Adrenal gland (tissue), 5 donors: ENCODE data around the gene APH1A.

ENCODE experiments used
- POLR2A ChIP-seq, 2 donors: fragments of 450-650 bp; IDR thresholded peaks; one replicate each; pipeline ENCODE4 v1.6.1; 2017; ENCODE audit warnings: antibody characterized with exemption in 2 of 2, mild to moderate bottlenecking in 2 of 2, moderate library complexity in 1 of 2
- TF ChIP-seq, protein P1 (sequence below), 6 experiments: fragments of 450-650 bp in 4 of 6; fragments of 200-600 bp in 2 of 6; sonication (generic) in 1 of 6; IDR thresholded peaks; 1 replicate in 5 of 6; 2 replicates in 1 of 6; pipeline versions ENCODE4 v1.5.1 to v1.8.0; 2016 to 2021; ENCODE audit warnings: antibody characterized with exemption in 6 of 6, mild to moderate bottlenecking in 2 of 6, moderate library complexity in 1 of 6
- donor health status: DM: no; HTN: no; CAD: no.

DNA sequence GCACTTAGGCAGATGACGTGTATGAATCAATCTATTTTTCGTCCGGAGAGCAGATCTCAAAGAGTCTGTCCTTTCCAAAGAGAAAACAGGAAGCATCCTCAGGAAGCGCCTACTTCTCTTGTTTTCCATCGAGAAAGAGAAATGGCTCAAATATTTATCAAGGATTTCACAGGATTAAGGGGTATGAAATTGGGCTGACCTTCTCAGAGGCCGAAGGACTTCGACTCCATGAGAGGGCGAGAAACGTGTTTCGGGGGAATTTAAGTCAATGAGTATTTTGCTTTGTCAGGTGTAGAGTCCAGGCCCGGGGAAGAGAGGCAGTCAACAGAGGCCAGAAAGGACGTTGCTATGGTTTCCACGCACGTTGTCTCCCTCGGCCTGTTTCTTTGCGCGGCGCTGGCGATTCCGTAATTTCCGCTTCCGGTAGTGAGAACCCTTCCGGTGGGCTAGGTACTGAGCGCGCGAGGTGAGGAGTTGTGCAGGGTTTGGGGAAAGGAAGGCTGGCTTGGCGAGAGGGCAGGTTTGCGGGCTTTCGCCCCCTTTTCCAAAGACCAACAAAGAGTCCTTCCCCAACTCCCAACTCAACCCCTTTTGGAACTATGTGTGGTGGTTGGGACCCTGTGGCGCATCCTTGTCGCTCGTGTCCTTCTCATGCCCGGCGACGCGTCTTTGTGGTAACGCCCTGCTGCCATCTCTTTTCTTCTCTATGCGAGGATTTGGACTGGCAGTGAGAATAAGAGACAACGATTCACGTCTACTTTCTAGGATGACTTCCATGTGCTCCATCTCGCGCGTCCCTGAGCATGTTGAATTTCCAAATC is 24.8 kb upstream of the APH1A start, which contains the start of gene MRPS21:
- TF ChIP-seq, protein P1, sequence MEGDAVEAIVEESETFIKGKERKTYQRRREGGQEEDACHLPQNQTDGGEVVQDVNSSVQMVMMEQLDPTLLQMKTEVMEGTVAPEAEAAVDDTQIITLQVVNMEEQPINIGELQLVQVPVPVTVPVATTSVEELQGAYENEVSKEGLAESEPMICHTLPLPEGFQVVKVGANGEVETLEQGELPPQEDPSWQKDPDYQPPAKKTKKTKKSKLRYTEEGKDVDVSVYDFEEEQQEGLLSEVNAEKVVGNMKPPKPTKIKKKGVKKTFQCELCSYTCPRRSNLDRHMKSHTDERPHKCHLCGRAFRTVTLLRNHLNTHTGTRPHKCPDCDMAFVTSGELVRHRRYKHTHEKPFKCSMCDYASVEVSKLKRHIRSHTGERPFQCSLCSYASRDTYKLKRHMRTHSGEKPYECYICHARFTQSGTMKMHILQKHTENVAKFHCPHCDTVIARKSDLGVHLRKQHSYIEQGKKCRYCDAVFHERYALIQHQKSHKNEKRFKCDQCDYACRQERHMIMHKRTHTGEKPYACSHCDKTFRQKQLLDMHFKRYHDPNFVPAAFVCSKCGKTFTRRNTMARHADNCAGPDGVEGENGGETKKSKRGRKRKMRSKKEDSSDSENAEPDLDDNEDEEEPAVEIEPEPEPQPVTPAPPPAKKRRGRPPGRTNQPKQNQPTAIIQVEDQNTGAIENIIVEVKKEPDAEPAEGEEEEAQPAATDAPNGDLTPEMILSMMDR (IDR thresholded peaks at IDR 0.05): no peak
- peak; percentile 42 to 88 for TF ChIP-seq POLR2A (IDR thresholded peaks at IDR 0.05)
